NK-92 treated with Interleukin-12 subunit alpha and Interleukin-12 subunit beta, amount 100 ng/mL, for 24 hours (cell line): ENCODE results near the gene TIPRL.
"Not testable (repeated sequence)": the region's sequence is repeated elsewhere in the genome, so short reads cannot be mapped to it uniquely, and the experiment has no call there.

Source experiments
- DNase-seq: peaks from one replicate; lab custom pipeline; 2025; lab: John Stamatoyannopoulos, UW

Gene TIPRL

GRCh38 chr1:168159251-168159650, 19.5 kb upstream of the TIPRL start:
- DNase-seq: no peak

GRCh38 chr1:168159979-168160378, 18.8 kb upstream of the TIPRL start:
- DNase-seq: no peak

- DNase-seq: no peak
Measured at GRCh38 chr1:168161459-168161858, 17.3 kb upstream of the TIPRL start.

GRCh38 chr1:168163670-168164069, 15.1 kb upstream of the TIPRL start:
- no peak for DNase-seq

GRCh38 chr1:168164771-168165170, 14.0 kb upstream of the TIPRL start:
- DNase-seq: no peak

GRCh38 chr1:168167806-168168205, 11.0 kb upstream of the TIPRL start:
- DNase-seq: no peak

- no peak for DNase-seq
Measured at GRCh38 chr1:168170564-168171508, 7.9 kb upstream of the TIPRL start.

GRCh38 chr1:168172250-168172915, 6.4 kb upstream of the TIPRL start:
- DNase-seq: no peak

- no peak for DNase-seq
Measured at GRCh38 chr1:168178227-168178637, 530 bp upstream of the TIPRL start.

- DNase-seq: no peak
Measured at GRCh38 chr1:168179438-168180147, 831 bp downstream of the TIPRL start.

GRCh38 chr1:168180148-168180524, 1.4 kb downstream of the TIPRL start:
- no peak for DNase-seq

- DNase-seq: not testable (repeated sequence)
Measured at GRCh38 chr1:168181063-168181720, 2.4 kb downstream of the TIPRL start.

GRCh38 chr1:168187177-168187576, 8.4 kb downstream of the TIPRL start:
- DNase-seq: no peak

- no peak for DNase-seq
Measured at GRCh38 chr1:168190403-168190802, 11.6 kb downstream of the TIPRL start.

- DNase-seq: no peak
Measured at GRCh38 chr1:168195199-168196135, 16.7 kb downstream of the TIPRL start.

GRCh38 chr1:168199056-168199455, 20.3 kb downstream of the TIPRL start:
- no peak for DNase-seq

GRCh38 chr1:168202941-168203654, 24.3 kb downstream of the TIPRL start:
- no peak for DNase-seq

GRCh38 chr1:168206111-168206510, 27.3 kb downstream of the TIPRL start:
- DNase-seq: no peak

GRCh38 chr1:168207673-168208072, 28.9 kb downstream of the TIPRL start:
- DNase-seq: not testable (repeated sequence)

- no peak for DNase-seq
Measured at GRCh38 chr1:168210312-168210711, 31.6 kb downstream of the TIPRL start.
